HFF-Myc (cell line): ENCODE data around the gene SLC25A33.
"Not testable (repeated sequence)": the region's sequence is repeated elsewhere in the genome, so short reads cannot be mapped to it uniquely, and the experiment has no call there.

Source experiments
- DNase-seq: peaks from one replicate; pipeline ENCODE4 v3.0.0-alpha.2; 2011; ENCODE audit warnings: low read depth; ENCODE audit errors: extremely low read depth
- H3K4me3 ChIP-seq: replicated peaks from 2 replicates; pipeline ENCODE4 v1.5.1; 2011; ENCODE audit warnings: low read depth, mild to moderate bottlenecking, control low read depth, low read length
- TF ChIP-seq, protein P1 (sequence below): IDR thresholded peaks from 2 replicates; pipeline ENCODE4 v1.5.1; 2012; ENCODE audit warnings: mild to moderate bottlenecking, low read depth, low read length, control low read depth; ENCODE audit errors: missing control alignments

Gene SLC25A33

DNA sequence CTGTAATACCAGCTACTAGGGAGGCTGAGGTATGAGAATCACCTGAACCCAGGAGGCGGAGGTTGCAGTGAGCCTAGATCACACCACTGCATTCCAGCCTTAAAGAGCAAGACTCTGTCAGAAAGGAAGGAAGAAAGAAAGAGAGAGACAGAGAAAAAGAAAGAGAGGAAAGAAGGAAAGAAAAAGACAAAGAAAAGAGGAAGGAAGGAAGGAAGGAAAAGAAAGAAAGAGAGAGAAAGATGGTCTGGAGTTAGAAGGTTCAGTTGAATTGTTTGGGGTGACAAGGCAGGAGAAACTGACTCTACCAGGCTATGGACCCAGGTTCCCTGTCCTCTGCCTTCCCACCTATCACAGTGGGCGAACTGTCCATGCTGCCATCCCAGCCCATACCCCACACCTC lies 84.8 kb downstream of the SLC25A33 start:
- no peak overlapping the region for H3K4me3 ChIP-seq
- TF ChIP-seq, protein P1, sequence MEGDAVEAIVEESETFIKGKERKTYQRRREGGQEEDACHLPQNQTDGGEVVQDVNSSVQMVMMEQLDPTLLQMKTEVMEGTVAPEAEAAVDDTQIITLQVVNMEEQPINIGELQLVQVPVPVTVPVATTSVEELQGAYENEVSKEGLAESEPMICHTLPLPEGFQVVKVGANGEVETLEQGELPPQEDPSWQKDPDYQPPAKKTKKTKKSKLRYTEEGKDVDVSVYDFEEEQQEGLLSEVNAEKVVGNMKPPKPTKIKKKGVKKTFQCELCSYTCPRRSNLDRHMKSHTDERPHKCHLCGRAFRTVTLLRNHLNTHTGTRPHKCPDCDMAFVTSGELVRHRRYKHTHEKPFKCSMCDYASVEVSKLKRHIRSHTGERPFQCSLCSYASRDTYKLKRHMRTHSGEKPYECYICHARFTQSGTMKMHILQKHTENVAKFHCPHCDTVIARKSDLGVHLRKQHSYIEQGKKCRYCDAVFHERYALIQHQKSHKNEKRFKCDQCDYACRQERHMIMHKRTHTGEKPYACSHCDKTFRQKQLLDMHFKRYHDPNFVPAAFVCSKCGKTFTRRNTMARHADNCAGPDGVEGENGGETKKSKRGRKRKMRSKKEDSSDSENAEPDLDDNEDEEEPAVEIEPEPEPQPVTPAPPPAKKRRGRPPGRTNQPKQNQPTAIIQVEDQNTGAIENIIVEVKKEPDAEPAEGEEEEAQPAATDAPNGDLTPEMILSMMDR, result no peak

DNA sequence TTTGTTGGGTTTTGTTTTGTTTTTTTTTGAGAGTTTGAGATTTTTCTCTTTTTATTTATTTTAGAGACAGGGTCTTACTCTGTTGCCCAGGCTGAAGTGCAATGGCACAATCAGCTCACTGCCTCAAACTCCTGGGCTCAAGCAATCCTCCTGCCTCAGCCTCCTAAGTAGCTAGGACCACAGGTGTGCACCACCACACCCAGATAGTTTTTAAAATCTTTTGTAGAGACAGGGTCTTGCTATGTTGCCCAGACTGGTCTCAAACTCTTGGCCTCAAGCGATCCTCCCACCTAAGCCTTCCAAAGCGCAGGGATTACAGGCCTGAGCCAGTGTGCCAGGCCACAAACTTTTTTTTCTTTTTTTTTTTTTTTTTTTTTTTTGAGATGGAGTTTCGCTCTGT lies 85.8 kb downstream of the SLC25A33 start:
- H3K4me3 ChIP-seq, DNase-seq: not testable (repeated sequence)

More for the DNA sequence above, 84.8 kb downstream of the SLC25A33 start:
- DNase-seq, result no peak

DNA sequence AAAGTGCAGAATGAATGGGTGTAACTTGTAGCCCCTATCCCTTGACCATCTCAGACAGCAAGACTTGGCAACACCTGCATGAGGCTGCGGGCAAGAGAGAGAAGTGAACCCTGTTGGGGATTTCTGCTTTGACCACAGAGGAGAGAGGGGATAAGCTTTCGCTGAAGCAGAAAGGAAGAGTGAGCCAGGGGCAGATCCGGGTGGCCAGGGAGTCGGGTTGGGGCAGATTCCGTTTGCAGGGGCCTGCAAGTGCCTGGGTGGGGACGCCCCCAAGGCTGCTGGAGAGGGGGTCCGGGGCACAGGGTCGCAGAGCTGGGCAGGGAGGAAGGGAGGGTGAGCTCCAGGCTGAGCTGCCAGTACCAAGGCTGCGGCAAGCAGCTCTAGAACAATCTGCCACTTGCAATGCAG lies 86.9 kb downstream of the SLC25A33 start:
- DNase-seq, result no peak
- H3K4me3 ChIP-seq, result no peak overlapping the region
- TF ChIP-seq, protein P1, result no peak

DNA sequence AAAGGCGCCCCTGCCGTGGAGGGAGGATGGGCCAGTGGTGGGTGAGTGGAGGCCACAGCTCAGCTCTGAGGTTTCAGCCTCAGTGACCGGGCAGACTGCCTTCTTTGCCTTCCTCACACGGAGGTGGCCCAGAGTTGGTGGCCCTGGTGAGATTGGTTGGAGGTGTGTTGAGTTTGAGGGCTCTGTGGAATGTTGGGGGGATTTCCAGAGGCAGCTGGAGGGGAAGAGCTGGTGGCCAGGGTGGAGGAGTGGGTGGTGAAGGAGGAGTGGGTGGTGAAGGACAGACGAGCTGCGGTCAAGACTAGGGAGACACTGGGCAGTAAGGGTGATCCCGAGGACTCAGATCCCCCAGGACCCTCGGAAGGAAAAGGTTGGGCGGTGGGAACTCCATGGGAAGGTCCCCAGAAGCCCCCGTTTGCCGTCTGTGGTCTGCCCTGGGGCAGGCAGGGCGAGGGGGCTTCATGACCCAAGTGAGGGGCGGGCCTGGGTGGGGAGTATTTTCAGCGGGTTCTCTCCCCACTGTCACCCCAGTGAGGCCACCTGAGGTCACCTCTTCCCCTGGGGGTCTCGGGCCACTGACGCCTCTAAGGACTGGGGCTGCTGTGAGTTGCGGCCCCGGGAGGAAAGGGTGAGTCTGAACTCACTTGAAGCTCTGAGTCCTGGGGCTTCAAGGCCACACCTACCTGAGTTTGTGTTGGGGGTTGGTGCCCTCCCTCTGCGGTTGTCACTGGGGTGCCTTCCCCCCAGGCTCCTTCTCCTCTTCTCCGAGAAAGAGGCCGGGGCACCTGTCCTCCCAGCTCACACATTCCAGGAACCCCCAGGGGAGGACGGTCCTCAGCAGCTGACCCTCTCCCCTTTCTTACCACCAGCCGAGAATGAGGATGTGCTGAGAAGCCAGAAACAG lies 89.5 kb downstream of the SLC25A33 start:
- H3K4me3 ChIP-seq, result no peak overlapping the region
- TF ChIP-seq, protein P1, result no peak
- DNase-seq, result no peak

DNA sequence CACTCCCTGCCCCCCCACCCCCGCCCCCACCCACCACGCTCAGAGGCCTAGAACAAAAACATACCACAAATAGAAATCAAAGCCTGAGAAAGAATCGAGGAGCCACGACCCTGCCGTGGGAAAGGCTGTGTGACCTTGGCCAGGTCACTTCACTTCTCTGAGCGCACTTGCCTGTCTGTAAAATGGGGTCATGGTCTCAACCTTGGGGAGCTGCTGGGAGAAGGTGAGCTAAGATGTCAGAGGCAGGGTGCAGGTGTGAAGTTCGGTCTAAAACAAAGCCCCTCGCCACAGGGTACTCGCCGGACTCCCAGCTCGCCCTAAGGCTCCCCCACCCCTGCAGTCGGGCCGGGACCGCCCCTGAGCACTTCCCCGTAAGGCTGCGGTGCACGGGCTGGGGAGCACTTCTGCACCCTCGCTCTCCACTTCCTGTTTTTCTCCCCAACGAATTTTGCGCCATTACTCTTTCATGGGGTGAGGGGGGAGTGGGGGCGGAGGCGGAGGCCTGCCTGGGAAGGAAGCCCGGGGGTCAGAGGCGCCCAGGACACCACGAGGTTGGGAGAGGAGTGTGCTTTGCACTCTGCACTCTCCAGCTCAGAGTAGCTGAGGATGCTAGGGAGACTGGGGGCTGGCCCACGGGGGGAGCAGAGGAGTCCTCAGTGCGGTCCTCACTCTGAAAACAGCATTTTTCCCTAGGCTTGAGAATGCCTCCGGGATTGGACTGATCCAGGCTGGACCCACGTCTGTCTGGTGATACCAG lies 90.4 kb downstream of the SLC25A33 start:
- DNase-seq, result no peak
- TF ChIP-seq, protein P1, result no peak
- no peak overlapping the region for H3K4me3 ChIP-seq

DNA sequence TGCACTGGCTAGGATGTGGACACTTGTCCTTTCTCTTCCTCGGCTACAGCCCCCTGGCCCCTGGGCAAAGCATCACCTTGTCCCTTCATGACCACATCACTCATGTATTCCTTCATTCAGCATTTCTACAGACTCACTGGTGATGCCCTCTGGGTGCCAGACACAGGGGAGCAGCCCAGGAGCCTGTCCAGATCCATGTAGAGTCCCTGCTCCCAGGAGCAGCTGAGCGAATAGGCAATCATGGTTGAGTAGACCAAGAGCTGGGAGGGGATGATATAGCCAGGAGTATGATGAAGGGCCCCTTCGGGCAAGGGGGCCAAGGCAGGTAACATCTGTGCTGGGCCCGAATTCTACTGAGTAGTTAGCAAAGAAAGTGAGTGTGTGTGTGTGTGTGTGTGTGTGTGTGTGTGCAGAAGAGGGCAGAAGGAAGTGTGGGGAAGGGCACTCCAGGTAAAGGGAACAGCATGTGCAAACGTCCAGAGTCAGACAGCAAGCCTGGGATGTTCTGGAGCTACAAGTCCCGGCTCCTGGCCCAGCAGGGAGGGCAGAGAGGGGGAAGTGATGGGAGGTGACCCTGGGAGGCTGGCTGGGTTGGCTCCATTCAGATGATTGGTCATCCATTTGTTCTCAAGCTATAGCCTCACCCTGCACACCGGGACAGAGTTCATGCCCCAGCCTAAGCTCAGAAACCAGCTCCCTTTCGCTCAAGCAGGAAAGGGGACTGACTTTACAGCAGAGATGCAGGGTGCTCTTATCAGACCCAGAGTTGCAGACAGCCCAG lies 91.3 kb downstream of the SLC25A33 start:
- no peak for DNase-seq

More for the DNA sequence above, 91.3 kb downstream of the SLC25A33 start:
- TF ChIP-seq, protein P1, result no peak
- no peak overlapping the region for H3K4me3 ChIP-seq
